ENCODE results near the gene MYG1. TPM values are rescaled to one million over a fixed set of nuclear protein-coding genes. Genes with fewer than 3 reads are reported as not detected.

Gene MYG1
- total RNA-seq, 1 experiment from 2014 or later: 102 TPM

DNA sequence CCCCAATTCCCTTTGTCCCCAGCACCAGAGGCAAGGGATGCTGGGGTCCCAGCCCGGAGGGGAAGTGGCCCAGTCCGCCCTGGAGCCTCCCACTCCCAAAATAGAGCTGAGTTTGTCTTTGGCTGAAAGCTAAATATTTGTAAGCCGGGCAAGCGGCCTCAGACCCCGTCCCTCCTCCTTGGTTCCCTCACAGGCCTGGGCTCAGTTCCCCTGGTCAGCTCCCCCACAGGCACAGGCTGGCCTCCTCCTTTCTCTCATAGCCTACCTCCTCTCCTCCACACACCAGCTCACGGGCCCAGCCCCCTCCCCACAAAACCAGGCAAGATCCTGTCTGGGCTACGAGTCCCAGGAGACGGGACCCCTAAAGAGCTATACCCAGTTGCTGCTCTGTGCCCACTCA, 35.3 kb downstream of the MYG1 start:
- intact Hi-C loops (cut with micrococcal nuclease; ENCODE audit: unreplicated experiment): no loop called here
- Histone ChIP-seq H3K27me3 (replicated peaks; ENCODE audit: insufficient read depth, low read depth, low read length, poor library complexity) (no peaks in the 10 kb centered on the region), H3K27ac (ENCODE audit: low read depth, low read length, poor library complexity, severe bottlenecking) (no peak overlapping the region), H3K9me3 (ENCODE audit: low read depth, low read length, poor library complexity, severe bottlenecking) (no peaks in the 10 kb centered on the region), H3K4me1 (ENCODE audit: insufficient read depth, low read length, poor library complexity, severe bottlenecking) (no peaks in the 10 kb centered on the region), H3K36me3 (ENCODE audit: insufficient read depth, low read length, poor library complexity, severe bottlenecking) (no peaks in the 10 kb centered on the region), H3K4me3 (ENCODE audit: low read depth, low read length, poor library complexity, severe bottlenecking) (no peak overlapping the region)
- DNase-seq (ENCODE audit: low spot score): no peak
- no TSS peak for BruUV-seq (replicated peaks)
- CTCF ChIA-PET: interaction anchor here (1.2 to 1.3 kb wide), 2 partner anchors 10 to 13 kb away, joined by 4 to 8 read pairs; partner anchors contain the start of gene AAAS
- POLR2A ChIA-PET (ENCODE audit: low non-redundant PET): no interaction called here
- TF ChIP-seq EZH2 (IDR thresholded peaks at IDR 0.05; ENCODE audit: borderline replicate concordance, low read depth, low read length, poor library complexity, severe bottlenecking): no peak

DNA sequence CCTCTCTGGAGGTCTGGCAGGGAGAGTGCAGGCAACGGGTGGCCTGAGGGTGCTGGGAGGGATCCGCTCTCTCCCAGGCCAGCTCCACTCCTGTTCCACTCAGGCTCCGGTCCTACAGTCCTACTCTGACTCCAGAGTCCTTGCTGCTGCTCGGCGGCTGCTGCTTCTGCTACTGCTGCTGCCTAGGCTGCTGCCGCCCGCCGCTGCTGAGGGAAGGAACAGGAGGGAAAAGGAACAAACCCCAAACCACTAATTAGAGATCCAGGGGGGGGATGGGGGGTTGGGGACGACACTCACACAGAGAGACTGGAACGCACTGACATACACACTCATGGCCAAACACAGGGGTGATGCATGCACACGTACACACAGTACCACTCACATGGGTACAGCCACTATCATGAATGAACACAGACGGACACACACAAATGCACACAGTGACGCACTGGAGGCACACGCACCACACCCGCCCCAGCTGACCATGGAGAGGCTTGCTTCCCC, 36.7 kb downstream of the MYG1 start, which contains the start of gene SP7:
TSS of gene SP7 (minus strand) at position 174 of the 501 bp plus-strand sequence. CDS start 708 bp downstream, outside the sequence.
- DNase-seq (ENCODE audit: low spot score): no peak
- TF ChIP-seq EZH2 (IDR thresholded peaks at IDR 0.05; ENCODE audit: borderline replicate concordance, low read depth, low read length, poor library complexity, severe bottlenecking): no peak
- TF ChIP-seq, protein P1, sequence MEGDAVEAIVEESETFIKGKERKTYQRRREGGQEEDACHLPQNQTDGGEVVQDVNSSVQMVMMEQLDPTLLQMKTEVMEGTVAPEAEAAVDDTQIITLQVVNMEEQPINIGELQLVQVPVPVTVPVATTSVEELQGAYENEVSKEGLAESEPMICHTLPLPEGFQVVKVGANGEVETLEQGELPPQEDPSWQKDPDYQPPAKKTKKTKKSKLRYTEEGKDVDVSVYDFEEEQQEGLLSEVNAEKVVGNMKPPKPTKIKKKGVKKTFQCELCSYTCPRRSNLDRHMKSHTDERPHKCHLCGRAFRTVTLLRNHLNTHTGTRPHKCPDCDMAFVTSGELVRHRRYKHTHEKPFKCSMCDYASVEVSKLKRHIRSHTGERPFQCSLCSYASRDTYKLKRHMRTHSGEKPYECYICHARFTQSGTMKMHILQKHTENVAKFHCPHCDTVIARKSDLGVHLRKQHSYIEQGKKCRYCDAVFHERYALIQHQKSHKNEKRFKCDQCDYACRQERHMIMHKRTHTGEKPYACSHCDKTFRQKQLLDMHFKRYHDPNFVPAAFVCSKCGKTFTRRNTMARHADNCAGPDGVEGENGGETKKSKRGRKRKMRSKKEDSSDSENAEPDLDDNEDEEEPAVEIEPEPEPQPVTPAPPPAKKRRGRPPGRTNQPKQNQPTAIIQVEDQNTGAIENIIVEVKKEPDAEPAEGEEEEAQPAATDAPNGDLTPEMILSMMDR (conservative IDR thresholded peaks at IDR 0.05; ENCODE audit: low read depth, low read length): no peak
- ChIA-PET POLR2A (ENCODE audit: low non-redundant PET) (no interaction called here), CTCF (interaction anchor here (1.3 kb wide), 1 partner anchor 9 kb away, joined by 8 read pairs; no protein-coding TSS in a partner anchor)
- no peaks in the 10 kb centered on the region for H3K9me3 ChIP-seq (ENCODE audit: low read depth, low read length, poor library complexity, severe bottlenecking)
- intact Hi-C loops (cut with micrococcal nuclease; ENCODE audit: unreplicated experiment): no loop called here
- no peaks in the 10 kb centered on the region for H3K4me1 ChIP-seq (ENCODE audit: insufficient read depth, low read length, poor library complexity, severe bottlenecking)
- H3K36me3 ChIP-seq (ENCODE audit: insufficient read depth, low read length, poor library complexity, severe bottlenecking): no peaks in the 10 kb centered on the region
- H3K27me3 ChIP-seq (replicated peaks; ENCODE audit: insufficient read depth, low read depth, low read length, poor library complexity): no peaks in the 10 kb centered on the region
- no peak within 1 kb of the TSS for H3K27ac ChIP-seq (ENCODE audit: low read depth, low read length, poor library complexity, severe bottlenecking)
- no peak within 1 kb of the TSS for H3K4me3 ChIP-seq (ENCODE audit: low read depth, low read length, poor library complexity, severe bottlenecking)
- no TSS peak for BruUV-seq (replicated peaks)

DNA sequence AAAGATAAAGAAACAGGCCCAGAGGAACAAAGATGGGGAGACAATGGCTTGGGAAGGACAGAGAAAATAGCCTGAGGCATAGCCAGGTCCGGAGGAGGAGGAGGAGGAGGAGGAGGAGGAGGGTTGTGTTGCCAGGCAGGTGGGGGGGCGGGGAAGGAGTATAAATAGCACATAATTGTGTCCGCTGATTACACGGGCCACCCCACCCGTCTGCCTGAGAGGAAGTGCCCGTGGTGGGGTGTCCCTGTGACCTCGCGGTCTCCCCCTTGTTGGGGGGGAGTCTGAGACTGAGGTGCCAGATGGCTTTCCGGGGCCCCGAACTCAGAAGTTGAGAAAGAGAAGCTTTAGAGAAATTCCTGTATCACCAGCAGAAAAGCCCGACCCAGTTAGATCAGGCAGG, 38.5 kb downstream of the MYG1 start:
- TF ChIP-seq, protein P1 (conservative IDR thresholded peaks at IDR 0.05; ENCODE audit: low read depth, low read length): no peak
- no peak for TF ChIP-seq EZH2 (IDR thresholded peaks at IDR 0.05; ENCODE audit: borderline replicate concordance, low read depth, low read length, poor library complexity, severe bottlenecking)
- no peaks in the 10 kb centered on the region for H3K36me3 ChIP-seq (ENCODE audit: insufficient read depth, low read length, poor library complexity, severe bottlenecking)
- no peaks in the 10 kb centered on the region for H3K4me1 ChIP-seq (ENCODE audit: insufficient read depth, low read length, poor library complexity, severe bottlenecking)
- no peaks in the 10 kb centered on the region for H3K27me3 ChIP-seq (replicated peaks; ENCODE audit: insufficient read depth, low read depth, low read length, poor library complexity)
- DNase-seq (ENCODE audit: low spot score): no peak
- no peak overlapping the region for H3K4me3 ChIP-seq (ENCODE audit: low read depth, low read length, poor library complexity, severe bottlenecking)
- no TSS peak for BruUV-seq (replicated peaks)
- POLR2A ChIA-PET (ENCODE audit: low non-redundant PET): interaction anchor here (0.6 kb wide), 1 partner anchor 170 kb away, joined by 3 read pairs; no protein-coding TSS in a partner anchor
- H3K27ac ChIP-seq (ENCODE audit: low read depth, low read length, poor library complexity, severe bottlenecking): no peak overlapping the region
- no peaks in the 10 kb centered on the region for H3K9me3 ChIP-seq (ENCODE audit: low read depth, low read length, poor library complexity, severe bottlenecking)
- CTCF ChIA-PET: no interaction called here
- intact Hi-C loops (cut with micrococcal nuclease; ENCODE audit: unreplicated experiment): no loop called here

DNA sequence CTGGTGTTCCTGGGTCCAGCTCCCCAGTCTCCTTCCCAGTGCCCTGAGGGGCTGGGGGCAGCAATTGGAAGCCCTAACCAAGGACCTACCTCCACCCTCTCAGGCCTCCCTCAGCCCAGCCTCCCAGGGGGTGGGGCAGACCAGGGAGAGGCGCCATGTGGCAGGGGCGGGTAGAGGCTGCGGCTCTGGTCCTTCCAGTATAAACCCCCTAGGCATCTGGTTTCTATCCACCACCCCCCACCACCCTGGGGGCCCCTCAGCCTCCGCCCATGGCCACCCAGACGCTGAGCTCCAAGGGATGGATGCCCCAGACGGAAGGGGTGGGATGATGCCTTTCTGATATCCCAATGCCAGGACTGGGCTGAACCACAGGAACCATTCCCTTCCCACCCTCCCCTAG, 39.4 kb downstream of the MYG1 start:
- DNase-seq (ENCODE audit: low spot score): no peak
- Histone ChIP-seq H3K9me3 (ENCODE audit: low read depth, low read length, poor library complexity, severe bottlenecking) (no peaks in the 10 kb centered on the region), H3K27ac (ENCODE audit: low read depth, low read length, poor library complexity, severe bottlenecking) (no peak overlapping the region), H3K27me3 (replicated peaks; ENCODE audit: insufficient read depth, low read depth, low read length, poor library complexity) (no peaks in the 10 kb centered on the region), H3K4me3 (ENCODE audit: low read depth, low read length, poor library complexity, severe bottlenecking) (no peak overlapping the region), H3K36me3 (ENCODE audit: insufficient read depth, low read length, poor library complexity, severe bottlenecking) (no peaks in the 10 kb centered on the region), H3K4me1 (ENCODE audit: insufficient read depth, low read length, poor library complexity, severe bottlenecking) (no peaks in the 10 kb centered on the region)
- TF ChIP-seq, protein P1 (conservative IDR thresholded peaks at IDR 0.05; ENCODE audit: low read depth, low read length): no peak
- no peak for TF ChIP-seq EZH2 (IDR thresholded peaks at IDR 0.05; ENCODE audit: borderline replicate concordance, low read depth, low read length, poor library complexity, severe bottlenecking)
- BruUV-seq (replicated peaks): no TSS peak
- POLR2A ChIA-PET (ENCODE audit: low non-redundant PET): no interaction called here
- CTCF ChIA-PET: interaction anchor here (0.6 kb wide), 1 partner anchor 206 kb away, joined by 5 read pairs; no protein-coding TSS in a partner anchor
- intact Hi-C loops (cut with micrococcal nuclease; ENCODE audit: unreplicated experiment): no loop called here
